Lower lobe of right lung (tissue), 2 donors: ENCODE measurements around the gene CEP78. TPM values are rescaled to one million over a fixed set of nuclear protein-coding genes. Genes with fewer than 3 reads are reported as not detected.

Experiments used
- ATAC-seq, 2 donors: fragments of 200-7000 bp; cut with Tn5 transposase; one replicate each; pipeline ENCODE4 v1.9.1; 2020 to 2022; ENCODE audit warnings: mild to moderate bottlenecking in 2 of 2, moderate library complexity in 2 of 2
- DNase-seq: peaks from one replicate; pipeline ENCODE4 v3.0.0-alpha.2; 2020
- H3K27ac ChIP-seq: fragments of 200-600 bp; one replicate; pipeline ENCODE4 v1.8.0; 2022
- H3K27me3 ChIP-seq: fragments of 200-600 bp; one replicate; pipeline ENCODE4 v1.8.0; 2022; ENCODE audit warnings: low read depth
- H3K36me3 ChIP-seq: fragments of 200-600 bp; one replicate; pipeline ENCODE4 v1.8.0; 2022; ENCODE audit warnings: mild to moderate bottlenecking
- H3K4me1 ChIP-seq: fragments of 200-600 bp; one replicate; pipeline ENCODE4 v1.8.0; 2022
- H3K4me3 ChIP-seq: fragments of 200-600 bp; one replicate; pipeline ENCODE4 v1.8.0; 2022; ENCODE audit warnings: mild to moderate bottlenecking
- H3K9me3 ChIP-seq: fragments of 200-600 bp; one replicate; pipeline ENCODE4 v1.8.0; 2022
- intact Hi-C: fragments of 100-400 bp; cut with DNase I; formaldehyde crosslinking; loops from one replicate; pipeline ENCODE4 v1.11.0; 2022
- total RNA-seq: library from RNA; stranded (reverse); fragmentation: NEBNext Ultra II Directional; extraction: Animal tissue kit (Norgen Biotek cat#: 25700); gene quantifications from one replicate; pipeline ENCODE4 v1.2.1, GENCODE V29; 2021
- TF ChIP-seq, protein P1 (sequence below): fragments of 200-600 bp; IDR thresholded peaks from one replicate; pipeline ENCODE4 v1.8.0; 2022; ENCODE audit warnings: antibody characterized with exemption, mild to moderate bottlenecking
- donor health status: DM: no; HTN: yes; CAD: no; lungs with severe emphysema.

Gene CEP78
- total RNA-seq, 1 donor from 2014 or later, result 12.9 TPM

DNA sequence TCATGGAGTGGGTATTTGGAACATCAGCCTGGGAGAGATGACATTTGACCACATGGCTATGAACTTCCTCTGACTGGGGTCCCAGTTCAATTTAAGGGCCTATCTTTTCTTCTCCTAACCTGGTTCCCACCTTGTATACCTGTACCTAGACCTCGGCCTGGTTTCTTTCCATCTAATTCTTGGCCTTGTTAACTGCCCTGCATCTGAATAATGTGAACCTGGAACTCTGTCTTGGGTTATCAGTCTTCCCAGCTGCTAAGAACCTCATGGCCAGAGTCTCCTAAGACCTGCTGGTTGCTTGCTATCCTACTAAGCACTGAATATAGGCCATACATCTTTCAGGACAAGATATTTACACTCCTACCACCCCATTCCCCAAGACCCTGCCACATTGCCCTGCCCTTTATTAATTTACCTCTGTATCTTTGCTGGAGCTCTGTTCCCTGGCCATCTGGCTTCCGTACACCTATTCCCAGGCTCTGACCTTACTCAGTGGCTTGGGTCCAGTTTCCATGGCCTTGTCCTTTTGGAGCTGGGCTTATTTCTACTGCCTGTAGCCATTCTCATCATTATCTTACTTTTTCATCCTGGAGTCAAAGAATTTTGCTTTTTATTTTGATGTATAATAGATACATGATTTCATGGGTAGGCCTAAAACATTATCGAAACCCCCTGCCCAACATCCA lies 67.6 kb downstream of the CEP78 start:
- no peak for ATAC-seq
- DNase-seq, result no peak
- intact Hi-C loops, result no loop called here

DNA sequence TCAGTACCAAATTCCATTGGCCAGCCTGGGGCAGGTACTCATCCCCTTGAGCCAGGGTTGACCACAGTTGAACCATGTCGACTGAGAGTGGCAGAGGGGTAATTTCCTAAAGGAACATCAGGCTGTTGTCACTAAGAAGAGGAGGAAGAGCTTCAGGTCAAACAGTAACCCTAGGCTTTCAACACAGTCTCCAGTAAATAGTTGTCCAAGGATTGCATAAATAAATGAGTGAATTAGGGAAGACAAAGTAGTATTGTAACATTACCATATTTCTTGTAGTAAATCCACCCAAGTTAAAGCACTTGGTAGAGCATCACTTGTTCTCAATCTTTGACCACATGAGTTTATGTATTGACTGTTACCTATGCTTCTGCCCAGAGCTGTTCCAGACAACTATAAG lies 68.5 kb downstream of the CEP78 start:
- Histone ChIP-seq H3K4me3 (no peak overlapping the region), H3K27me3 (peaks cover 14% of the 10 kb centered on the region), H3K9me3 (no peaks in the 10 kb centered on the region), H3K36me3 (peaks cover 3% of the 10 kb centered on the region), H3K27ac (no peak overlapping the region), H3K4me1 (no peaks in the 10 kb centered on the region)
- TF ChIP-seq, protein P1, sequence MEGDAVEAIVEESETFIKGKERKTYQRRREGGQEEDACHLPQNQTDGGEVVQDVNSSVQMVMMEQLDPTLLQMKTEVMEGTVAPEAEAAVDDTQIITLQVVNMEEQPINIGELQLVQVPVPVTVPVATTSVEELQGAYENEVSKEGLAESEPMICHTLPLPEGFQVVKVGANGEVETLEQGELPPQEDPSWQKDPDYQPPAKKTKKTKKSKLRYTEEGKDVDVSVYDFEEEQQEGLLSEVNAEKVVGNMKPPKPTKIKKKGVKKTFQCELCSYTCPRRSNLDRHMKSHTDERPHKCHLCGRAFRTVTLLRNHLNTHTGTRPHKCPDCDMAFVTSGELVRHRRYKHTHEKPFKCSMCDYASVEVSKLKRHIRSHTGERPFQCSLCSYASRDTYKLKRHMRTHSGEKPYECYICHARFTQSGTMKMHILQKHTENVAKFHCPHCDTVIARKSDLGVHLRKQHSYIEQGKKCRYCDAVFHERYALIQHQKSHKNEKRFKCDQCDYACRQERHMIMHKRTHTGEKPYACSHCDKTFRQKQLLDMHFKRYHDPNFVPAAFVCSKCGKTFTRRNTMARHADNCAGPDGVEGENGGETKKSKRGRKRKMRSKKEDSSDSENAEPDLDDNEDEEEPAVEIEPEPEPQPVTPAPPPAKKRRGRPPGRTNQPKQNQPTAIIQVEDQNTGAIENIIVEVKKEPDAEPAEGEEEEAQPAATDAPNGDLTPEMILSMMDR, result no peak
- no peak for ATAC-seq
- DNase-seq, result no peak
- intact Hi-C loops, result no loop called here

More for the DNA sequence above, 67.6 kb downstream of the CEP78 start:
- Histone ChIP-seq H3K36me3 (peaks cover 3% of the 10 kb centered on the region), H3K27me3 (peaks cover 22% of the 10 kb centered on the region), H3K4me1 (peaks cover 1% of the 10 kb centered on the region), H3K9me3 (no peaks in the 10 kb centered on the region), H3K27ac (no peak overlapping the region), H3K4me3 (no peak overlapping the region)
- TF ChIP-seq, protein P1, result no peak

DNA sequence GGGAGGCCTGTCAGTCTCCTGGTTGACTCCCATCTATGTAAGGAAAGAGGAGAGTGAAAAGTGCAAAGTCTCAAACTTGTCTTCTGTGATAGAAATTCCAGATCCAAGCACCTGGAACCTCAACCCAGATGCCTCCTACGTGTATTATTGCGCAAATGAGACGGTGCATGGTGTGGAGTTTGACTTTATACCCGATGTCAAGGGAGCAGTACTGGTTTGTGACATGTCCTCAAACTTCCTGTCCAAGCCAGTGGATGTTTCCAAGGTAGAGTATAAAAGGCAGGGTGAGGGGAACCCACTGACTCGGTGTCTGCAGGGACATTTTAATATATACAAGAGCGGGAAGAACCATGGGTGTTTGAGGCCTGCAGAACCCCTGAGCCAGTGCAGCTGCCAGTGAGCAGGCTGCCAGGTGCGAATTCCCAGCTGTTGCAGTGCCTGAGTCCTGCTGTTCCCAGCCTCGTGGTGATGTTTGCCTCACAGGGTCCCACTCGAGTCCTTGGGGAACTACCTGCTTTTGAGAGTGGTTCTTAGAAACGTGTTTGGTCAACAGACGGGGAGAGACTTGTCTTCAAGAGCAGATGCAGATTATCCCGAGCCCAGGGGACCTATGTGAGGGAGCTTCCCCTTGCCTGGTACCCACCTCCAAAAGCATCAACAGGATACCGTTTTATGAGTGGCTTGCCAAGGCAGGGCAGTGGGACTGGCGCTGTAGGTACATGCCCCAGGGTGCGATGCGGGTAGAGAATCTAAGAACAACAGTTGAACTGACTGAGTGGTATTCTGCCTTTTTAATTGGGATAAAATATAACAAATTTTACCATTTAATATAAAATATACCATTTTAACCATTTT lies 70.6 kb downstream of the CEP78 start:
- DNase-seq, result no peak
- ATAC-seq, result no peak
- Histone ChIP-seq H3K4me3 (no peak overlapping the region), H3K27ac (no peak overlapping the region), H3K4me1 (no peaks in the 10 kb centered on the region), H3K36me3 (peaks cover 3% of the 10 kb centered on the region), H3K9me3 (no peaks in the 10 kb centered on the region), H3K27me3 (no peaks in the 10 kb centered on the region)
- intact Hi-C loops, result no loop called here
- TF ChIP-seq, protein P1, result no peak

DNA sequence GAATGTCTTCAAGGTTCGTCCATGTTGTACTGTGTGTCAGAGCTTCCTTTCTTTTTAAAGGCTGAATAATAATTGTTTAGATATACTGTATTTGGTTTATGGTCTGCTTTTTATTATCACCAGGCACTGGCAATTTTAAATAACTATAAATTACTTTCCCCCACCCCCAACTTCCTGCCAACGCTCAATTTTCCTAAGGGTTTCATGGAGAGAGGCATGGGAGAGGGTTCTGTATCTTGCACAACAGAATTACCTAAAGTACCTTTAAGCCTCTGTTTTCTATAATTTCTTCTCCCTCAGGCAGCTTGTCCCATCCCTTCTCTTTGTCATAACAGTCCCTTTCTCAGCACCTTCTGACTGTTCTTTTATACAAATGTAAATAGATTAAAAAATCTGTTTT lies 71.5 kb downstream of the CEP78 start:
- H3K36me3 ChIP-seq, result peaks cover 3% of the 10 kb centered on the region
- H3K27ac ChIP-seq, result no peak overlapping the region
- TF ChIP-seq, protein P1, result no peak
- DNase-seq, result no peak
- H3K9me3 ChIP-seq, result no peaks in the 10 kb centered on the region
- intact Hi-C loops, result no loop called here
- H3K4me1 ChIP-seq, result no peaks in the 10 kb centered on the region
- H3K27me3 ChIP-seq, result no peaks in the 10 kb centered on the region
- ATAC-seq, result no peak
- no peak overlapping the region for H3K4me3 ChIP-seq

DNA sequence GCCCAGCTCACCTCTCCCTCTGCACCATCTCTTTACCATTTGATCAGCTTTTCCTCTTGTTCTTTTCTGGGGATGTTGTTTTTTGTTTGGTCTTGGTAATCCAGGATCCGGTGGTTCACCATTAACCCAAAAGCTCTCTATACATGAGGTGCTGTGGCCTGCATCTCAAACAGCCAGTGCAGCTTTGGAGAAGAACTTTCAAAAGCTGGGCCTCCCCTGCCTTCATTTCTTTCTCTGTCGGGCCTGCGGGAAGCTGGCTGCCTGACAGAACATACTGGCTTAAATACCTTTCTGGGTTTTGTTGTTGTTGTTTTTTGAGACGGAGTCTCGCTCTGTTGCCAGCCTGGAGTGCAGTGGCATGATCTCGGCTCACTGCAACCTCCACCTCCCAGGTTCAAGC lies 73.2 kb downstream of the CEP78 start:
- no peak for DNase-seq
- Histone ChIP-seq H3K4me1 (no peaks in the 10 kb centered on the region), H3K27ac (no peak overlapping the region), H3K36me3 (peaks cover 3% of the 10 kb centered on the region), H3K27me3 (no peaks in the 10 kb centered on the region), H3K4me3 (no peak overlapping the region), H3K9me3 (no peaks in the 10 kb centered on the region)
- intact Hi-C loops, result no loop called here
- no peak for ATAC-seq
- TF ChIP-seq, protein P1, result no peak
